RWPE1 (cell line): ENCODE data around the gene LMX1B.
A peak's percentile ranks its signal among the peaks of the same experiment; 100 is the strongest.

Source experiments
- CTCF ChIA-PET: fragments of 350-600 bp; sonication (Branson Sonifier 250); formaldehyde crosslinking; extraction: SDS; loops from one replicate; lab custom pipeline; 2021; lab: Yijun Ruan, JAX
- POLR2A ChIA-PET: fragments of 400-600 bp; formaldehyde crosslinking; extraction: SDS; loops from one replicate; lab custom pipeline; 2020; ENCODE audit warnings: antibody characterized with exemption; ENCODE audit not compliant: low non-redundant PET; lab: Yijun Ruan, JAX
- DNase-seq: peaks from one replicate; pipeline ENCODE4 v3.0.0; 2012; ENCODE audit warnings: low spot score
- H3K27ac ChIP-seq: fragments of 450-650 bp; 2 replicates; pipeline ENCODE4 v1.5.1; 2017
- CTCF ChIP-seq: fragments of 450-650 bp; conservative IDR thresholded peaks from 2 replicates; pipeline ENCODE4 v1.5.1; 2017; ENCODE audit warnings: low read depth, mild to moderate bottlenecking

Gene LMX1B

GRCh38 chr9:126599047-126599650 is 14.6 kb upstream of the LMX1B start:
- ChIA-PET POLR2A (no interaction called here), CTCF (interaction anchor here (0.6 kb wide), 1 partner anchor 15 kb away, joined by 3 read pairs; no protein-coding TSS in a partner anchor)
- H3K27ac ChIP-seq, result no peak overlapping the region
- DNase-seq, result no peak
- TF ChIP-seq CTCF, result peak; percentile 33; the same call in 1 of the 2 replicates

GRCh38 chr9:126604059-126605055 is 9.4 kb upstream of the LMX1B start:
- ChIA-PET CTCF (interaction anchor here (0.5 to 1.2 kb wide), 4 partner anchors 86 to 433 kb away, joined by 3 to 4 read pairs (median 3); no protein-coding TSS in a partner anchor), POLR2A (no interaction called here)
- no peak for TF ChIP-seq CTCF
- DNase-seq, result no peak
- H3K27ac ChIP-seq, result no peak overlapping the region

- ChIA-PET CTCF (interaction anchor here (0.6 to 0.7 kb wide), 2 partner anchors 11 to 18 kb away, joined by 3 read pairs; no protein-coding TSS in a partner anchor), POLR2A (no interaction called here)
- no peak overlapping the region for H3K27ac ChIP-seq
- TF ChIP-seq CTCF, result no peak
- DNase-seq, result no peak
Measured at GRCh38 chr9:126605792-126606482, 7.8 kb upstream of the LMX1B start.

GRCh38 chr9:126606483-126606870 is 7.3 kb upstream of the LMX1B start:
- POLR2A ChIA-PET, result no interaction called here
- no peak overlapping the region for H3K27ac ChIP-seq
- DNase-seq, result no peak
- CTCF ChIA-PET, result interaction anchor here (0.7 to 1.0 kb wide), 4 partner anchors 11 to 175 kb away, joined by 3 to 4 read pairs (median 4); no protein-coding TSS in a partner anchor
- no peak for TF ChIP-seq CTCF

- TF ChIP-seq CTCF, result no peak
- CTCF ChIA-PET, result interaction anchor here (0.7 to 1.0 kb wide), 4 partner anchors 56 to 707 kb away, joined by 3 to 6 read pairs (median 4); no protein-coding TSS in a partner anchor
- POLR2A ChIA-PET, result interaction anchor here (0.7 kb wide), 1 partner anchor 32 kb away, joined by 5 read pairs; no protein-coding TSS in a partner anchor
- DNase-seq, result no peak
- H3K27ac ChIP-seq, result no peak overlapping the region
Measured at GRCh38 chr9:126607086-126607485, 6.6 kb upstream of the LMX1B start.
